ENCODE data around the gene BEGAIN.

DNA sequence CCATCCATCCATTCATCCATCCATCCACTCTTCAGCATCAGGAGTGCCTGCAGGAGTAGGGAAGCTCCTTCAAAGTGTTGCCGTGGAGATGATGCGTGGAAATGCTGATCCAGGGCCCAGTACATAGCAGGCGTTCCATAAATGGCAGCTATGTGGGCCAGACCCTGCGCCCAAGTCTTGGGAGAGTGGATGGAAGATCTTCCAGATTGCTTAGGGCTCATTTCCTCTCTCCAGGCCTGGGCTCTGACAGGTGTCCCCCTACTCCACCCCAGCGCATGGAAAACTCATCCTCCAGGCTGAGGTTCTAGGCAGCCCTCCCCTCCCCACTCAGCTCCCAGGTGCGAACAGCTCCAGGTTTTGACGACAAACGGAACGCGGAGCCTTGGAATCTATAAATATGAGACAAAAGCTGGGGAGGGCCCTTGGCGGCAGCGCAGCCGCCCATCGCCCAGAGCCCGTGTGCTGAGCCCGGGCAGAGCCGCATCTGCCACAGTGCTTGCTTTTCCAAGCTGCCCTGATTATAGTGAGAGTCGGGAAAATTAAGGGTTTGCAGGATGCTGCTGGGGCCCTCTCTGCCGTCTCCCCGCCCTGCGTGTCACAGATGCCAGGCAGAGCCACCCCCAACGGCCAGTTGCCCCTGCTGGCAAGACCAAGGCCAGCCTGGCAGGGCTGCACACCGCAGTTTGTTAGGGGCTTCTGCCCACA lies 1.6 kb downstream of the BEGAIN start:
- TF ChIP-seq, protein P1, sequence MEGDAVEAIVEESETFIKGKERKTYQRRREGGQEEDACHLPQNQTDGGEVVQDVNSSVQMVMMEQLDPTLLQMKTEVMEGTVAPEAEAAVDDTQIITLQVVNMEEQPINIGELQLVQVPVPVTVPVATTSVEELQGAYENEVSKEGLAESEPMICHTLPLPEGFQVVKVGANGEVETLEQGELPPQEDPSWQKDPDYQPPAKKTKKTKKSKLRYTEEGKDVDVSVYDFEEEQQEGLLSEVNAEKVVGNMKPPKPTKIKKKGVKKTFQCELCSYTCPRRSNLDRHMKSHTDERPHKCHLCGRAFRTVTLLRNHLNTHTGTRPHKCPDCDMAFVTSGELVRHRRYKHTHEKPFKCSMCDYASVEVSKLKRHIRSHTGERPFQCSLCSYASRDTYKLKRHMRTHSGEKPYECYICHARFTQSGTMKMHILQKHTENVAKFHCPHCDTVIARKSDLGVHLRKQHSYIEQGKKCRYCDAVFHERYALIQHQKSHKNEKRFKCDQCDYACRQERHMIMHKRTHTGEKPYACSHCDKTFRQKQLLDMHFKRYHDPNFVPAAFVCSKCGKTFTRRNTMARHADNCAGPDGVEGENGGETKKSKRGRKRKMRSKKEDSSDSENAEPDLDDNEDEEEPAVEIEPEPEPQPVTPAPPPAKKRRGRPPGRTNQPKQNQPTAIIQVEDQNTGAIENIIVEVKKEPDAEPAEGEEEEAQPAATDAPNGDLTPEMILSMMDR (IDR thresholded peaks at IDR 0.05 in 4 of 5, conservative IDR thresholded peaks at IDR 0.05 in 1 of 5): no peak
- TF ChIP-seq POLR2A (IDR thresholded peaks at IDR 0.05): no peak

Data from gastrocnemius medialis (tissue), 4 donors.